CD4-positive, alpha-beta T cell treated with Interleukin-21 for 1 hour (primary cell): ENCODE results near the gene CPSF3.
"Not testable (repeated sequence)": the region's sequence is repeated elsewhere in the genome, so short reads cannot be mapped to it uniquely, and the experiment has no call there.

ENCODE experiments used
- DNase-seq: peaks from one replicate; pipeline ENCODE4 v3.0.0-alpha.2; 2020

Gene CPSF3

GRCh38 chr2:9472511-9472910 lies 49.1 kb downstream of the CPSF3 start:
- DNase-seq = no peak

- DNase-seq = peak; percentile 24
Observed at GRCh38 chr2:9473308-9473984, 50.0 kb downstream of the CPSF3 start.

- DNase-seq = peak; percentile 79
Observed at GRCh38 chr2:9473985-9474360, 50.5 kb downstream of the CPSF3 start.

- peak; percentile 81 for DNase-seq
Observed at GRCh38 chr2:9474361-9475057, 51.1 kb downstream of the CPSF3 start, which contains the start of gene IAH1. TSS of gene IAH1 (plus strand) at chr2:9474551. CDS start at chr2:9474567, 16 bp downstream.

GRCh38 chr2:9477914-9478313 lies 54.5 kb downstream of the CPSF3 start:
- DNase-seq = no peak

GRCh38 chr2:9478526-9478925 lies 55.1 kb downstream of the CPSF3 start:
- DNase-seq = no peak

GRCh38 chr2:9480157-9480556 lies 56.7 kb downstream of the CPSF3 start:
- no peak for DNase-seq

GRCh38 chr2:9483107-9483506 lies 59.7 kb downstream of the CPSF3 start:
- DNase-seq = no peak

GRCh38 chr2:9484533-9484932 lies 61.1 kb downstream of the CPSF3 start:
- DNase-seq = no peak

GRCh38 chr2:9488583-9489547 lies 65.4 kb downstream of the CPSF3 start:
- DNase-seq = no peak

GRCh38 chr2:9490789-9491188 lies 67.3 kb downstream of the CPSF3 start:
- no peak for DNase-seq

GRCh38 chr2:9492927-9493326 lies 69.5 kb downstream of the CPSF3 start:
- DNase-seq = no peak

- DNase-seq = no peak
Observed at GRCh38 chr2:9493478-9493877, 70.0 kb downstream of the CPSF3 start.

- no peak for DNase-seq
Observed at GRCh38 chr2:9494081-9494480, 70.6 kb downstream of the CPSF3 start.

GRCh38 chr2:9497017-9497416 lies 73.6 kb downstream of the CPSF3 start:
- DNase-seq = no peak

GRCh38 chr2:9498210-9498609 lies 74.8 kb downstream of the CPSF3 start:
- no peak for DNase-seq

GRCh38 chr2:9508931-9509330 lies 85.5 kb downstream of the CPSF3 start:
- no peak for DNase-seq

- DNase-seq = not testable (repeated sequence)
Observed at GRCh38 chr2:9513946-9514345, 90.5 kb downstream of the CPSF3 start.

GRCh38 chr2:9517118-9517782 lies 93.8 kb downstream of the CPSF3 start:
- DNase-seq = no peak

- DNase-seq = no peak
Observed at GRCh38 chr2:9518163-9518562, 94.7 kb downstream of the CPSF3 start.

GRCh38 chr2:9518780-9519179 lies 95.3 kb downstream of the CPSF3 start:
- DNase-seq = no peak

- DNase-seq = no peak
Observed at GRCh38 chr2:9519250-9519649, 95.8 kb downstream of the CPSF3 start.
